Measurements from ENCODE around the gene HVCN1.

The HVCN1 gene

DNA sequence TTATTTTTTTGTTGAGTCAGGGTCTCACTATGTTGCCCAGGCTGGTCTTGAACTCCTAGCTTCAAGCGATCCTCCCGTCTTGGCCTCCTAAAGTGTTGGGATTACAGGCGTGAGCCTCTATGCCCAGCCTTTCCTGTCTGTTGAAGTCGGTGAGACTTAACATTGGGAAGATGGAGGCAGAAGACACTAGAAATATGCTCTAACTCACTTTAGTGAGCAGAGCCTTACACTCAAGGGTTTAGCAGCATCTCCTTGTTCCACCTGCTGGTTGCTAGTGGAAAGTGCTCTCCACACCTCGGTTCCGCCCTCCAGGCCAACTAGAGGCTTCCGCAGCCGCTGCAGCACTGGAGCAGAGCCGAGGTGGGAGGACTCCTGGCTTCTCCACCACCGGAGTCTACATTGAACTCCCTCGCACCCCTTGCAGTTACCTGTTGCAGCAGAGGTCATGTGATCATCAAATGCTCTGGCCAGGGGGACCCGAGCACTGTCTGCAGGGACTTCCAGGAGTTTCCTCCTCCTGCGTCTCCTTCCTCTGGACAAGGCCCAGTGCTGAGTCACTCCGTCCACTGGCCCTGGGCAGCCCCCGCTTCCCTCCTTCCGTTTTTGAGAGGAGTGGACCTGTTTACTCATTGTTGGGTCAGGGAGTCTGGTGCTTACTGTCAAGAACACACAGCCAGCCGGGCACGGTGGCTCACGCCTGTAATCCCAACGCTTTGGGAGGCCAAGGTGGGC is 9.4 kb upstream of the HVCN1 start:
- peak; percentile 88 for DNase-seq

DNA sequence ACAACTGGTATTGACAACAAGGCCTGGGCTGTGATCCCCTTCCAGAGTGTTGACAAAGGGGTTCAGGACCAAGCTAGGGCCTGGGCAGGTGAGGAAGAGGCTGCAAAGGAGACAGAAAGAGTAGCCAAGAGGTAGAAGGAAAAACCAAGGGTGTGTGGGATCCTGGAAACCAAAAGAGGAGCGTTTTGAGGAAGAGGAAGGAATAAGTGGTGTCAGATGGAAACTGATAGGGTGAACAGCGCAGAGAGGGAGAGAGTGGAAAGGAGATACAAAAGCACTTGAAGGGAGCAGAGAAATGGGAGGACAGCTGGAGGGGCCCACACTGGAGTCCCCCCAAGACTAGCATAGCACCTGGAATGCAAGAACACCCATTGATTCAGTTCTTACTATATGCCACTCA is 8.3 kb upstream of the HVCN1 start:
- DNase-seq: no peak

DNA sequence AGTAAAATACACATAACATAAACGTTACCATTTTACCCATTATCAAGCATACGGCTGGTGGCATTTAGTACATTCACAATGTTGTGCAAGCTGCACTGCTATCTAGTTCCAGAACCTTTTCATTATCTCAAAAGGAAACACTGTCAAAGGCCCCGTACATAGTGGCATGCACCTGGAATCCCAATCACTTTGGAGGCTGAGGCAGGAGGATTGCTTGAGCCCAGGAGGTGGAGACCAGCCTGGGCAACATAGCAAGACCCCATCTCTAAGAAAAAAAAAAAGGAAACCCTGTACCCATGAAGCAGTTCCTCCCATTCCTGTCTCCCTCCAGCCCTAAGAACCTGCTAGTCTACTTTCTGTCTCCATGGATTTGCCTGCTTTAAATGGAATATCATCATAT is 7.4 kb upstream of the HVCN1 start:
- DNase-seq: no peak

DNA sequence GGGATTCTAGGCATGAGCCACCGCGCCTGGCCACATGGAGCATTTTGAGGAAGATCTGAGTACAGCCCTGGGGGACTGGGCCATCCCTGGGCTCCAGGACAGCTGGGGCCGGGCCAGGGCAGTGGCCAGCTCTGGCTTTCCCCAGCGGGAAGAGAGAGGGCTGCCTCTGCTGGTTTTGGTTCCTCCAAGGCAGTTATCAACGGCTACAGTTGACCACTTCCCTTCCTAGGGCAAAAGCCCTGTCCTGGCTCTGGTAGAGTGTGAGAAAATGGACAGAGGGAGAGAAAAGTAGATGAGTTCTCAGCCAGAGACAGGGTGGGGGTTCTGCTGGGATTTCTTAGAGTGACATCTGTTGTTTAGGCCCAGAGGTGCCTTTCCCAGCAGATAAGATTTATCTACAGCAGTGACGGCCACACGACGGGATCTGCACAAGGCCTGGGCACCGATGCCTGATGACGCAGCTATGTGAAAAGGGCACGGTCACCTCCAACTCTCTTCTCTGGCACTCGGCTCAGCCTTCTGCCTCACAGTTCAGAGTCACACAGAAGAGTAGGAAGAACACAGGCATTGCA is 5.5 kb upstream of the HVCN1 start:
- peak; percentile 70 for DNase-seq

DNA sequence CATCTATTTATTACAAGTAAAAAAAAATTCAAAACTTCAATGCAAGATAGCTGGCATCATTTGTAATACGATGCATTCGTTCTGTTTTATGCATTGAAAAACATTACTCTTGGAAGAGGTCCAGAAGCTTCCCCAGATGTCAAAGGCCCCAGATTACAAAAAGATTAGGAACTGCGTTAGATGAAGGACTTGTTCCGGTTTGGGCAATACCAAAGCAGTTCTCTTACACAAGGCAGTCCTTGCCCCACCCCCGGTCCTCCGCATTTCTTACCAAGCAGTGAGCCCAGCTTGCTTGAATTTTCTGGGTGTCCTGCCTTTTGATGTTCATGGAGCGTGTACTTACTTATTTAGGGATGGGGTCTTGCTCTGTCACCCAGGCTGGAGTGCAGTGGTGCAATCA is 4.8 kb upstream of the HVCN1 start:
- peak; percentile 62 for DNase-seq

DNA sequence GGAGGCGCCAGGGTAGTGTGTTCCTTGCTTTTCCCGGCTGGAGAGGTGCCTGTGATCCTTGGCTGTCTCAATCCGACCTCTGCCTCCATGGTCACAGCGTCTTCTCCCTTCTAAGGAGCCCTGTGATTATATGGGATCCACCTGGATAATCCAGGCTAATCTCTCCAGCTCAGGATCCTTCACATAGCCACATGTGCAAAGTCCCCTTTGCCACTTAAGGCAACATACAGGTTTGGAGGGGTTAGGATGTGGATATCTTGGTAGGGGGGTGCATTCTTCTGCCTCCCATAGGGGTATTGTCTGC is 1.2 kb upstream of the HVCN1 start:
- no peak for DNase-seq

DNA sequence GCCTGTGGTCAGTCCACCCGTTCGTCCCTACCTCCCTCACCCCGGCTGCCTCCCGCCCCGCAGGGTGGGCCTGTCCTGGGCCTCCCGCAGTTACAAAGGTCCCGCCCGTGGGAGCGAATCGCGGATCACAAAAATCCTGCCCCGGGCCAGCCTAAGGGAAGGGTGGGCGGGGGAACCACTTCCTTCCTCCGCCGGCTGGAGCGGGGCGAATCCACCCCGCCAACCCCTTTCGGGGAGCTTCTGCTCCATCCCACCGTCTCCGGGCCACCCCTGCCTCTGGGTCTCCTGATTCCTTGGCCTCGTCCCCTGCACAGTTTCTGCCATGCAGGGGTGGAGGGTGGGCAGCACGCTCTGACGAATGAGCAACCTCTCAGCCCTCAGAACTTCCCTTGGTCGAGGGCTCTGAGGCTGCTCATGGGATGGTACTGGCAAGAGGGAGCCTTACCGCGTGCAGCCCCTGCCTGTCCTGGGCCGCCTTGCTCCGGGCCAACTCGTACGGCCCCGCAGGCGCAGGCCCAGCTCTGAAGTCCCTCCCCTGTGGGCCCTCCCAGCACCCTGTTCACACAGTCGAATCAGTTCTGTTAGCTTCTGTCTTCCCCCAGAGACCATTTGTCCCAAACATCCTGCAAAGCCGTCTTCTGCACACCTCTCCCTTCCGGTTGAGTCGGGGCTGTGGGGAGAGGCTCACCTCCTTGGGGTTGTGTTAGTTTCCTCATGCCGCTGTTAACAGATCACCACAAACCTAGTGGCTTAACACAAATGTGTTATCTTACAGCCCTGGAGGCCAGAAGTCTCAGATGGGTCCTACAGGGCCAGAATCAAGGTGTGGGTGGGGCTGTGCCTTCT is 589 bp upstream of the HVCN1 start:
- DNase-seq: peak; percentile 61

DNA sequence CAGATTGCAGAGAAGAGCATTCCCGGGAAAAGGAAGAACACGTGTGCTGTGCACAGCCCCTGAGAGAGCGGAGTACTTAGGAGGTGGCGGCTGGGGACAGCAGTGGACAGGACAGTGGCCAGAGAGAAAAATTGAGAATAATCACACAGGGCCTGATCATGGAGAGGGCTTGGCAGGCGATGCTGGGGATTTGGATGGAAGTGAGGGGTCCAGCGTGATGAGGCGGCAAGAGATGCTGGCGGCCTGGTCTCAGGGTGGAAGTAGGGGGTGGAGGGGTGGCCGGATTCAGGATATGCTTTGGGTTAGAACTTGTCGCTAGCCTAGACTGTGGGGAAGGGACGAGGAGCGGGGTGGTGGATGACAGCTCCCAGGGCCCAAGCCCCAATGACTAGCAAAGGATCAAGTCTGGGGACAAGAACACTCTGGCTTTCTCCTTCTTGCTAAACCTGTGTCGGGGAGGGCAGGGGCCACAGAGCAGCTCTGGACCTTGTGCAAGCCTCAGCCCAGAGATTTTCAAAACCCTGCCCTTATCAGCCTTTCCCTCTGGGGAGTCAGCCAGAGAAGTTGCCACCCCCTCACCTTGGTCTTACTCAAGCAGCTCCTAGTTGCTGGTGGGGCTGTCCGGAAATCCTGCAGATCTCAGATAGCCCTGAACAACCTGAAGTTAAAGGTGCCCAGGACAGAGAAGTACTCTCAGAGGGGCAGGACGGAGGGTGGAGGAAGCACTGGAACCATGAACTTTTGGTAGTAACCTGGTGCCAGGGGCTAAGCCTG is 1.3 kb downstream of the HVCN1 start:
- DNase-seq: peak; percentile 29

DNA sequence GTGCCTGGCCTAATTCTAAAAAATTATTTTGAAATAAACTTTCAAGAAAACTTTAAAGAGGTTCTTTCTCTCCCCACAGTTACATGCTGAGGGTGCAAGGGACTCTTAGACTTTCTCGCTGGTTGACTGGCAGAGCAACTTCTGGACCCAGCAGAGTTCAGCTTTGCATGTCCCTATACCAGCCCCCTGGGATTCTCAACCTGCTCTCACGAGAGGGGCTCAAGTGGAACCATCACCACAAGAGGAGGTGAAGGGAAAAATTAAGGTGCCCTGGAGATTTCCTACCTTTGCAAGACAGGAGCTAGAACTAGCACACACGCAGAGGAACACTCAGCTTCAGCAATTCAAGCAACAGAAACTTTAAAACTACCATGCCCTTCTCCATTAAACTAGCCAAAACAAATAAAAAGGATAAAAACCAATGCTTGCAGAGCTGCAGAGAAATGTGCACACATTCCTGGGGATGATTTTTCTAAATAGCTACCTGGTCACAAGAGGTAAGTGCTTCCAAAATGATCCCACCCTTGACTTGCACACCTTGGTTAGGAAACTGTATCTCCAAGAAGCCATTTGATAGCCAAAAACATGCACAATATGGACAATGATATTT is 2.5 kb downstream of the HVCN1 start:
- no peak for DNase-seq

DNA sequence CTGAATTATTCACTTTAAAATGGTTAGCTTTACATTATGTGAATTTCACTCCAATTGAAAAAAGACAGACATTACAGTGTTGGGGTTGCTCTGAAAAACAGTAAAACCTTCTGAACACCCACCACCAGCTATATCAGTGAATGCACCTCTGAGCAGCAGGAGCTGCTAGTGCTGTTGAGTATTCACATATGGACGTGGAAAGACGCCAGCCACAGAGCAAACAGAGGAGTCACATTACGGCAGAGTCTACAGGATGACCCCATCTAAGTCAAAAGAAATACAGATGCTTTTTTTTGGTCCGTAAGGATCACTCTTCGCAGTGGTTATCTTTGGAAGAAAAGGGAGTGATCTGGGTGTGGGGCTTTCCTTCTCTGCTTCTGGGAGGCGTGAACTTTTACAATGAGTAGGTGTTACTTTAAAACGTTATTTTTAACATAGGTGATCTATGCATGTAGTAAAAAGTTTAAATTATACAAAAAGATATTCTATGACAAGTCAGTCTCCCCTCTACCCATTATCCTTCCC is 4.5 kb downstream of the HVCN1 start:
- DNase-seq: no peak

DNA sequence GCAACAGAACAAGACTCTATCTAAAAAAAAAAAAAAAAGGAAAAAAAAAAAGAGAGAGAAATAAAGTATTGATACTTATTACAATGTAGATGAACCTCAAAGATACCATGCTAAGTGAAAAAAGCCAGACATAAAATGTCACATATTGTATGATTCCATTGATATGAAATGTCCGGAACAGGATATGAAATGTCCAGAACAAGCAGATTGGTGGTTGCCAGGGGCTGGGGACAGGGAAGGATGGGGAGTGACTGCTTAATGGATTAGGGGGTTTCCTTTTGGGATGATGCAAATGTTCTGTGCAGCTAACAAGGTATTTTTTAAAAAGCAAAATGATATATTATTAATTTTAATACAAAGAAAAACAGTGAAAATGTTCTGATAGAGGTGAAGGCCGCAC is 5.0 kb downstream of the HVCN1 start:
- no peak for DNase-seq

DNA sequence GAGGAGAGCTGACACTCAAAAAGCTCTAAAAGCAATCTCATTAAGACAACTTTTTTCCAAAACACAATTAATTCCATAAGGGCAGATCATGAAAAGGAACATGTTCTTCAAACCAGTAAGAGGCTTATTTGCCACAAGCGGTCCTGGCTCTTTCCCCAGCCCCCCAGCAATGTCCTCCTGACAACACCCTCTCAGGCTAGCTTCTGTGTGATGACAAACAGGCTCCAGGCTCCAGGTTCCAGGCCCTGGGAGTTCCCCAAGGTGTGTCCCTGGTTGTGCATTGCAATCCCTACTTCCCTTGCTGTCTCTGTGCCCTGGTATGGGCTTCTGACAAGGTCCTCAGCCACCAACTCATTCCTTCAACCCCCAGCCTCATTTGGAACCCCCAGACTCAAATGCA is 8.9 kb downstream of the HVCN1 start:
- no peak for DNase-seq

DNA sequence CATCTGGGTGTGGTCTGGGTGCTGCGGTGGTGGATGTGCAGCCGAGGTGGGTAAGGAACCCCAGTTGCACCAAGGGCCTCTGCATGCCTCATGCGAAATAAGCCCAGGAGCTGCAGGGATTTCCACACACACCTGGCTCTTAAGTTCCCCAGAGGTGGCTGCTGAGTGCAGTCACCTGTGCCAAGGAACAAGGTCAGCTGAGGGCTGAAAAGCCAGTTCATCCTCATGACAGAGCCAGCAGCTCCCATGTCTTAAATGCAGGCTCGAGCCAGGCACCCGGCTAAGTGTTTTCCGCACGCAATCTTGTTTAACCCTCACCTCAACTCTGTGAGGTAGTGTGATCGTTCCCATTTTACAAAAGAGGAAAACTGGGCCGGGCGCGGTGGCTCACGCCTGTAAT is 9.7 kb downstream of the HVCN1 start:
- no peak for DNase-seq

DNA sequence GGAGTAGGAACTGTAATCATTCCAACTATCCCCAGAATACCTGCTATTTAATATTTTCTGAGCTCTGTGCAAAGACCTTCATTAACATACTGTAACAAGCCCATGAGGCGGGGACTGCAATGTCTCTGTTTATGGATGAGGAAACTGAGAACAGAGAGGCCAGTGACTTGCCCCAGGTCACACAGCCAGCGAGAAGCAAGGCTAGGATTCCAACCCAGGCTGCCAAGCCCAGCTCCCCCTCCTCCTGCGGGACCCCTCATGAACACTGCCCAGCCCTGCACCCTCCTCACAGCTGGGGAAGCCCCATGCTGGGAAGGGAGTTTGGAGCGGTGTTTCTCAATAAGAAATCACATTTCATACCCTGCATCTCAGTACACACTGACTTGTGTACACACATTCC is 10.9 kb downstream of the HVCN1 start:
- no peak for DNase-seq

DNA sequence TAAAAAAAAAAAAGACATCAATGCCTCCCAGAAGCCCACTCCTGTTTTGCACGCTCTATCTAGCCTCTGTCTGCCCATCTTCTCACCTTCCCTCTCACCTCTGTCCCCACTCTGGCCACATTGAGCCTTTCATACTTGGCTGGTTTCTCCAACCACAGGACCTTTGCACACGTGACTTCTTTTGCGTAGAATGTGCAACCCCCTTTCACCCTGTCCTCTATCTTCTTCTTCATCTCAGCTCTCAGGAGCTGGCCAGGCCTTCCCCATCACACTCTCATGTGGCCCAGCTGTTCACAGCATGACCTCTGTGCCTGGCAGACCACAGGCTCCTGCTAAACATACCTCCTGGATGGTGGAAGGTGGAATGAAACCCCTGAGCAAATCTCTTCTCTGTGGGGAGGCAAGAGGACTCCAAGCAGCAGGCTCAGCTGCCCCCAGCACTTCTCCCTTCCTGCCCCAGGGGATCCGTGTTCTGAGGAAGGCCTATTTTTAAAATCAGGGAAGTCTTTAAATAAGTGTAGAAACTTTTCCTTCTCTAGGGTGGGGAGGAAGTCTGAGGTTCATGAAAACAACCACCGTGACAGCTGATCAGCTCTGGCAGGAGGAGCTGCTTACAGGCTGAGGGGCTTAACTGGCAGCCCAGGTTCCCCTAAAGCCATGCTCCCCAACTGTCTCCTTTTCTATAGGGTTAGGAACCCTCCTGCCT is 11.6 kb downstream of the HVCN1 start:
- DNase-seq: no peak

DNA sequence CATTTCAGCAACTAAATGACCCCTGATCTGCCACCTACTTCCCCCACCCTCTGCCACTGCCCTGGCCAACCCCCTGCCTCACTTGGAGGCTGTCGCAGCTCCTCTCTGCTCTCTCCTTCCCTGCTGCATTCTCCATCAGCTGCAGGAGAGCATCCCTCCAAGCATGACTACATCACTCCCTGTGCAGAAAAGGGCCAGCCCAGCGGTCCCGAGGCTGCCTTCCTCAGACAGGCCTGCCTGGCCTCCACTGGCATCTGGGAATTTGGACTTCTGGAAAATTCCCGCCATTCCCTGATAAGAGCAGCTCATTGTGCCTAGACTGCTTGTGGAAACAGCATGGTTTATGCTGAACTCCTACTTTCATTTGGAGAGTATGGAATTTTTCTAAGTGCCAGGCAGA is 12.7 kb downstream of the HVCN1 start:
- DNase-seq: no peak

DNA sequence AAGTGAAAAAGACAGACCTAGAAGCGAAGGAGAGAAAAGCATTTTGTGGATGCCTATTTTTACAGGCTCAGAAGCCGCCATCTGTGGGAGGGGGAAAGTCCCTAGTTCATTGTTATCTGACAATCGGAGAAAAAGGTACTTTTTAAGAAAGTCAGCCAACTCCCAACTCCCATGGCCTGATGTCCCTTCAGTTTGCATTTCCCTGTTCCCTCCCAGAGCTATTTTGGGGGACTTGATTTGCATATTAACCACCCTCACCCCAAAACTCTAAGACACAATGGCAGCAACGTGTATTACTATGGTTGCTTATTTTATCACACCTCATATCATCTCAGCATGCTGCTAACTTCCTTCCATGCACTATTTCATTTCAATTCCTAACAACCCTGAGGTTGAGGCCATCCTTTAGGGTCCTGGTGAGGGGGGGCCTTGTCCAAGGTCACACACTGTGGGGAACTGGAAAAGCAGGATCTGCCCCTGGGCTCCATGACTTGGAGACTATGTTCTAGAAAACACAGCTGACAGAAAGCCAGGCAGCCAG is 18.7 kb downstream of the HVCN1 start:
- DNase-seq: no peak

DNA sequence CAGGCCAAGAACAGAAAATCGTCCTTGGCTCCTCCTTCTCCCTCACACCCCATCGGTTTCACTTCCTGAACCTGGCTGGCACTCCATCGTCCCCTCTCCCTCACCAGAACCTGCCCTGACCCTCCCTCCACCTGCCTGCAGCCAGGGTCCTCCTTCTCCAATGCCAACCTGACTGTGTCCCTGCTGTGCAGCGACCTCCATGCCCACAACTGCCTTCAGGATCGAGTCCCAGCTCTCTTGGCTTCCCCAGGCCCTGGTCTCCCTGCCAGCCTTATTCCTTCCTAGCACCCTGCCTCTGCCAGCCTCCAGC is 19.8 kb downstream of the HVCN1 start:
- no peak for DNase-seq

DNA sequence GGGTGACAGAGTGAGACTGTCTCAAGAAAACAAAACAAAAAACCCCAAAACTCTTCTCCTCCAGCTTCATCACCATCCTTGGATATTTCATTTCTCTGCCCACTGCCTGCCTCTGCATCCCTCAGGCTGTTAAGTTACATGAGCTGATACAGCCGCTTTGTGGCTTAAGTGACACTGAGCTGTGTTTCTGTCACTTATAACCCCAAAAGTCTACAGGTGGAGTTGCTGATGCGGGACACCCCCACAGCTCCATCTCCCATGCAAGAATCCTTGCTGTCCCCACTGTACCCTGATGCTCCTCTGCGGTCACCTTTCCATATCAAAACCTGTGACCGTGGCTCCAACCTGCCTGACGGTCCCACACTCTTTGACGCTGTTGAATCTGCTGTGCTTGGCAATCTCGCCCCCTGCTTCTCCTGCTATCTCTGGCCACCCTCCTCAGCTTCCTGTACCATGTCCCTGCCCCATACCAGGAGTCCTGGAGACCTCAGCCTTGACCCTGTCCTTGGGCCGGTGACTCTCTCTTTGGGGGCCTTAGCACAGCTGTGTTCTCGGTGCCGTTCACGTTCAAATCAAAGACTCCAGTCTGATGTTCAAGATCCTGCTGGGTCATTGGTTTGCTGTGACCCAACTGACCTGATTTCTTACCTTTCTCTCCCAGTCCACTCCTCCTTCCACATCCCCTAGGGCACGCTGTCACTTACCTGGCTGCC is 20.3 kb downstream of the HVCN1 start:
- DNase-seq: no peak

DNA sequence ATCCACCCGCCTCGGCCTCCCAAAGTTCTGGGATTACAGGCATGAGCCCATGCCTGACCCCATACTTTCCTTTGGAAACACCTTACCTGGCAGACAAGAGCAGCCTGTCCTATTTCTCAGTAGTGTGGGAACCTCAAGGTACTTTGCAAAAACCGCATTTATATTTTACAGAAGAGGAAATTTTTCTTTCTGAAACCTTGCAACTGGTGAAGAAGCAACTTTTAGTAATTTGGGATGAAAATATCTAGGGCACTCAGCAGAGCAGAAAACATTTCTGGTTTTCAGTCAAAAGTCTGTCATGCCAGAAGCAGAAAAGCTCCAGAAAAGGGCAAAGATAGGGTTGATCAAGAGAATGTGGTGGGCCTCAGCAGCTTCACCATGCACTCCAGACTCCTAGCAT is 21.2 kb downstream of the HVCN1 start:
- no peak for DNase-seq

DNA sequence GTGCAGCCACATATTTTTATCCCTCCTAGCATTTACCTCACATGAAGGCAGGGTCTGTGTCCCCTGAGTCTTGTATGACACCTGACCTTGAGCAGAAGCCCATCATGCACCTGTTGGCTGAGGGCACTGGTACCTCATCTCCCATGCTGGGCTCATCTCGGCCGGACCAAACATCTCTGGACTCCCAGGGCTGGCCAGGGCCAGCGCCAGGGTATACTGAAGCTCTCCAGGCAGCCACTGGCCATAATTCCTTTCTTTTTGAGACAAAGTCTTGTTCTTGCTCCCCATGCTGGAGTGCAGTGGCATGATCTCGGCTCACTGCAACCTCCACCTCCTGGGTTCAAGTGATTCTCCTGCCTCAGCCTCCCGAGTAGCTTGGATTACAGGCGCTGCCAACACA is 22.0 kb downstream of the HVCN1 start:
- no peak for DNase-seq

All from OCI-M1 (cell line).